NK-92 (cell line): Measurements from ENCODE around the gene ELOVL6.
"Not testable (repeated sequence)": the region's sequence is repeated elsewhere in the genome, so short reads cannot be mapped to it uniquely, and the experiment has no call there.

Experiments used
- DNase-seq: peaks from one replicate; lab custom pipeline; 2025; ENCODE audit not compliant: unreplicated experiment; lab: John Stamatoyannopoulos, UW

ELOVL6 gene

DNA sequence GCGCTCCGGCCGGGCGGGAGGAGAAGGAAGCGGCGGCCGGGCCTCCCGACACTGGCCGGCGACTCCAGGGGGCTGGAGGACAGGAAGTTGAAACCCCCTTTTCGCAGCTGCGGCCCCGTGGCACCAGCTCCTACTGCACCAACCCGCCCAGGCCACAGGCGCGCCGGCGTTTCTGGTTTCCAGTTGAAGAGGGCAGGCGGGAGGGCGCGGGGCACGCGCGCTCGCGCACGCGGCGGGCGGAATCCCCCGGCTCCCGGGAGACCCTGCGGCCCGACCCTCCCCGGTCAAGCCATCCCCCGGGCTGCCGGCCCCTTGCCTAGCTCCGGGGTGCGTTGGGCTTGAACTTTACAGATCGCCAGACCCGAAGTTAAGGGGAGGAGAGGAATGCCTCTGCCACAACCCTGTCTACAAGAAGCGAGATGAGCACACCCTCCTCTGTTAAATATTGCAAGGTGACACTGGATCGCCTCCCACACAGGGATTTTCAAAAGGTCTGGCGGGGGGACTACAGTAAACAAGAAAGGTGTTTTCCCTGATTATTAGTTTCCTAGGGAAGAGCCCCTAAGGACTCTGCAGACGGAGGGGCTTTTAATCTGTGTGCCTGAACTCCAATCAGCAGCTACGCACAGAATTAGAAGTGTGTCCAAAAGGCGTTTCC, 1.4 kb downstream of the ELOVL6 start:
- no peak for DNase-seq

DNA sequence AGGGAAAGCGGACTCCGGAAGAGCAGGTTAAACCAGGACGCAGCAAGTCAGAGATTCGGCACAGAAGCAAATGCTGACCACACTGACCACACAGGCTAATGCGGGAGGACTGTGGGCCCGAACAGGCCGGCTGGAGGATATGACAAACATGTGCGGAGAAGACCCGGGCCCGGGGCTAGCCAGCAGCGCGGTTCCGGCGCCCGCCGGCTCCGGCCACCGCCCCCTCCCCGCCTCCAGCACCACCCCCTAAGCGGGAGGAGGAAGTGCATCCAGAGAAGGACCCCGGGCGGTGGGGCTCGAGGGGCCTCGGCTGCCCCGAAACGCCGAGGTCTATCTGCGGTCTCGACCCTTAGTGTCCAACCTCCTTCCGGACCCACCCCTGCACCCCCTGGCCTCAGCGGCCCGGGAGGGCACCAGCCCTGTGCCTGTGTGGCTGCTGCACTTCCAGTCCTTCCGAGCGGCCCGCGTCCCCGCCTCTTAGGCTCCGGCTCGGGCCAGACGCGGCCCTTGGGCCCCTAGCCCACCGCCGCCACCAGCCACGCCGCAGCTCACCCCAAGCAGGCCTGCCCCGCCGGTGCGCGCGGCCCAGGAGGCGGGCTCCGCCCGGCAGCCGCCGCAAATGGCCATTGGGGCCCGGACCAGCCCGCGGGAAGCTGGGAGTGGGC, 2.1 kb downstream of the ELOVL6 start:
- no peak for DNase-seq

DNA sequence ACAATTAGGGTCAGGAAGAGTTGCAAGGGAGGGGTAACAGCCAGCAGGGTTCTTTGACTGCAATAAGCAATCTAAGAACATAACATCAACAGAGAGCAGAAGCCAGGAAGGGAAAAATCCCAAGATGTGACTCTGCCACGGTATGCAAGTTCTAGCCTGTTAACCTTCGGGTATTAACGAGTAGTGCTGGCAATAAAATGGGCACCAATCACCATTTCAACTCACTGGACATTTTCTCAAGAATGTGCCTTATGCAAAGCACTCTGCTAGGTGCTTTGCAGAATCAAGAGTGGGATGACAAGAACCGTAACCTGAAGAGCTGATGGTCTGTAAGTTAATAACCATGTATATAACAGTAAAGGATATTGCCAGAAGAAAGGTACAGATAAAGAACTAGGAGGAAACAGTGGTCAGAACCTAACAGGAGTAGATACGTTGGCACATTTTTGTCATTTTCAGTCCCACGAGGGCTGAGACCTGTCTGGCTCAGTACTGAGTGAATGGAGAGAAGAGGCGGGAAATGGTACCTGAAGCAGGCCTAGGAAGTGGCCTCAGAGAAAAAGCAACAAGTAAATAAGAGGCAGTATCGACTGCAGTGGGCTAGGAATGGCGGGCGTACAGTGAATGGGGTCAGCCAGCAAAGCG, 2.7 kb downstream of the ELOVL6 start:
- DNase-seq, result no peak

- no peak for DNase-seq
Observed at GRCh38 chr4:110193822-110194761, 4.3 kb downstream of the ELOVL6 start.

- not testable (repeated sequence) for DNase-seq
Observed at GRCh38 chr4:110193287-110193686, 5.1 kb downstream of the ELOVL6 start.

DNA sequence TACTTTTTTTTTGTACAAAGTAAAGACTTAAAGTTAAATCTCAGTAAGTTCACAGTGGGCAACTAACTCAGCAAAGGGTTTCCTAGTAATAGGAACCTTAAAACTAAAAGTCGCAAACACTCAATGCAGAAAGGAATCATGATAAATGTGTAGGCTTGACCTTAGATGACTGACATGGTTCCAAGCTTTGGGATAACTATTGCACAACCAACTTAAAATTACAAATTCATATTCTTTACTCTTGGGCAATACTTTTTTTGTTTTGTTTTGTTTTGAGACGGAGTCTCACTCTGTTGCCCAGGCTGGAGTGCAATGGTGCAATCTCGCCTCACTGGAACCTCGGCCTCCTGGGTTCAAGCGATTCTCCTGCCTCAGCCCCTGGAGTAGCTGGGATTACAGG, 8.2 kb downstream of the ELOVL6 start:
- no peak for DNase-seq

- no peak for DNase-seq
Observed at GRCh38 chr4:110188113-110188512, 10.3 kb downstream of the ELOVL6 start.

DNA sequence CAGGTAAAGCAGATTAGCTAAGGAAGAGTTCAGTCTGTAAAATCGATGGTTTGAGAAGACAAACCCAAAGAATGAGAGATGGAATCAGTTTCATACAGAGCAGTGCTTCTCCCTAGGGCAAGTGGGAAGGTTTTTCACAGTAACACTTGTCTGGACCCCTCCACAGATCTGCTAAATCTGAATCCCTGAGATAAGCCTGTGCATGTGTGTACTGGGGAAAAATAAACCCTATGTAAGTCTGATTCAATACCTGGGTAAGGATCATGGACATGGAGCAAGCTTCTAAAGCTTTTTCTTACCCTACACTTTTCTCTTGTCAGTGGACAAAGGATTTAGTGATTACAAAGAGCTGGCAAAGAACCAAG, 13.6 kb downstream of the ELOVL6 start:
- no peak for DNase-seq

- no peak for DNase-seq
Observed at GRCh38 chr4:110184140-110184790, 14.2 kb downstream of the ELOVL6 start.

GRCh38 chr4:110183643-110184042, 14.8 kb downstream of the ELOVL6 start:
- DNase-seq, result no peak

GRCh38 chr4:110183058-110183457, 15.4 kb downstream of the ELOVL6 start:
- no peak for DNase-seq

DNA sequence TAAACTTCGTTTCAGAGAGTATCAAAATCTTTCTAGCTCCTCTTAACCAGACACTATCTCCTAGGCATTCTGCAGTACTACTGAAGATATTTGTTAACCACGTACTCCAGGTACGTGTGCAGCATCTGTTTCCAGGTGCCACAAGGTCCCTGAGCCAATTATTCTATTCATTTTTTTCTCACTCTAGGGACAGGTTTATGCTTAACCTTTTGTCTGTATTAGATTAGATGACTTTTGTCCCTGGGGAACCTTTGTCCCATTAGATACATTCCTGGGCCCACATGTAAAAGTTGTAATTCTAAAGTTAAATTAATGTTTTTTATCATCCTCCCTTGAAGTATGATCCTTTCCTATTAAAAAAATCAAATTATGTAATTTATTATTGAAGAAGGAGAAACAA, 16.5 kb downstream of the ELOVL6 start:
- DNase-seq, result no peak

DNA sequence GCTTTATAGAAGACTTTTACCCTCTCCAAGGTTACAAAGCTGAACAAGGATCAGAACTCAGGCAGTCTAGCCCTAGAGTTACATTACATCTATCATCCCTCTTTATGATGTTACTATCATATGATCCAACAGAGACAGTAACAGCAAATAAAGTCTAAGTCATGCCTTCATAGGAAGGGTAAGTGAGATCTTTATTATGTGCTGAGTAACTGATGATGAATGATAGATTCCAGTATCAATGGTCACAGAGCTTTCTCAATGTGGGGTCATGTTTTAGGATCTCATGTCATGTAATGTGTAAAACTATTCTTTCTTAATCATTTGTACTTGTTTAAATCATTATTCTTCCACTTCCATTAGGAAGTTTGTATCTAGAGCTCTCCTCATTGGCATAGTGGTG, 22.8 kb downstream of the ELOVL6 start:
- no peak for DNase-seq

- no peak for DNase-seq
Observed at GRCh38 chr4:110172972-110173371, 25.4 kb downstream of the ELOVL6 start.

- no peak for DNase-seq
Observed at GRCh38 chr4:110171971-110172370, 26.4 kb downstream of the ELOVL6 start.

- no peak for DNase-seq
Observed at GRCh38 chr4:110170861-110171260, 27.6 kb downstream of the ELOVL6 start.

DNA sequence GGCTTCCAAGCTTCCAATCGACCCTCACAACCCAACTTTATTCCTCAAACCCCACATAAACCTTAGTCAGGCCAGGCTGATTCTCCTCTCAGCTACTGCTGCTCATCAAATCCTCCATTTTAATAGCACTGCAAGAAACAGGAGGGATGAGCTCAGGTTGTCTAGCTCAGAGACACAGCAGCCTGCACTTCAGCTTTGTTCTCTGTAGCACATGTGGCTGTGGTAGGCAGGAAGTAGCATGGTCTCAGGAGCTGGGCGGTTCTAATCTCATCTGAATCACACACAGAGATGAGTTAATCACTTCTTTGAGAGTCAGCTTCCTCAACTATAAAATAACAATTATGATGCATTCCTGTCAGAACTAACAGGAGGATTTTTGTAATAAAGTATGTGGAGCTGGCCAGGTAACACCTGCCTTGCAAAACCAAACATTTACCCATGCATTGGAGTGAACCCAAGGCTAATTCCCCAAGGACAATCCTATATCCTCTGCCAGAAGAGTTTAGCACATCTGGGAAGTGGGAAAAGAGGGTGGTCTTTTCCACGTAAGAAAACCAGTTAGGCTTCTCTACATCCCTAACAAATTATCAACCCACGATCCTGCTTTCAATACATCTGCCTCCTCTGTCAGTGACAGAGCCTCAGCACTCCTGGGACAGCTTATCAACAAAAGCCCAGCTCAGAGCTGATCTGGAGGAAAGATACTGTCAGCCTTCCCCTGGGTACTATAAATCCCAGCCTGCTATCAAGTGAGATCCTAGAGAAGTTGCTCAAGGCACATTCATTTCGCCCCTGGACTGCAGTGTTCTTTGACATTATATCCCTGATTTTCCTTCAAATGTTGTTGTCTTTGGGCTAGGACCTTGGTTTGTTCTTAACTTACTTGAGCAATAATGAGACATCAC, 32.8 kb downstream of the ELOVL6 start:
- DNase-seq, result no peak

GRCh38 chr4:110164856-110165255, 33.6 kb downstream of the ELOVL6 start:
- DNase-seq, result no peak

GRCh38 chr4:110164251-110164650, 34.2 kb downstream of the ELOVL6 start:
- DNase-seq, result no peak
